ENCODE measurements around the gene MACF1.
"Not testable (repeated sequence)": the region's sequence is repeated elsewhere in the genome, so short reads cannot be mapped to it uniquely, and the experiment has no call there.

The MACF1 gene

GRCh38 chr1:39472826-39473225 is 268.3 kb downstream of the MACF1 start:
- DNase-seq, result no peak

GRCh38 chr1:39473324-39473723 is 268.8 kb downstream of the MACF1 start:
- DNase-seq, result no peak

GRCh38 chr1:39474810-39475209 is 270.3 kb downstream of the MACF1 start:
- no peak for DNase-seq

GRCh38 chr1:39475551-39475950 is 271.1 kb downstream of the MACF1 start:
- not testable (repeated sequence) for DNase-seq

- DNase-seq, result no peak
These were observed 273.8 kb downstream of the MACF1 start for GRCh38 chr1:39478126-39478915.

- DNase-seq, result no peak
These were observed 276.8 kb downstream of the MACF1 start for GRCh38 chr1:39481289-39481688.

GRCh38 chr1:39483276-39483675 is 278.8 kb downstream of the MACF1 start:
- no peak for DNase-seq

GRCh38 chr1:39484564-39484963 is 280.1 kb downstream of the MACF1 start:
- no peak for DNase-seq

GRCh38 chr1:39485046-39485803 is 280.7 kb downstream of the MACF1 start:
- DNase-seq, result no peak

- DNase-seq, result no peak
These were observed 283.6 kb downstream of the MACF1 start for GRCh38 chr1:39488012-39488545.

GRCh38 chr1:39488793-39489566 is 284.5 kb downstream of the MACF1 start:
- no peak for DNase-seq

- no peak for DNase-seq
These were observed 285.2 kb downstream of the MACF1 start for GRCh38 chr1:39489567-39490239.

GRCh38 chr1:39490596-39491145 is 286.2 kb downstream of the MACF1 start:
- no peak for DNase-seq

- no peak for DNase-seq
These were observed 286.8 kb downstream of the MACF1 start, which contains the start of gene BMP8A for GRCh38 chr1:39491146-39491921. BMP8A (plus strand) TSS chr1:39491636; CDS start chr1:39491992, 356 bp downstream.

GRCh38 chr1:39492118-39493042 is 287.9 kb downstream of the MACF1 start:
- not testable (repeated sequence) for DNase-seq

- DNase-seq, result not testable (repeated sequence)
These were observed 288.7 kb downstream of the MACF1 start for GRCh38 chr1:39493043-39493810.

- DNase-seq, result no peak
These were observed 290.3 kb downstream of the MACF1 start for GRCh38 chr1:39494671-39495410.

GRCh38 chr1:39496520-39496919 is 292.0 kb downstream of the MACF1 start:
- DNase-seq, result not testable (repeated sequence)

- DNase-seq, result no peak
These were observed 293.1 kb downstream of the MACF1 start for GRCh38 chr1:39497585-39497984.
